ENCODE data around the gene PLEKHO1. TPM values are rescaled to one million over a fixed set of nuclear protein-coding genes. Genes with fewer than 3 reads are reported as not detected.
A peak's percentile ranks its signal among the peaks of the same experiment; 100 is the strongest.

Gene PLEKHO1, protein sequence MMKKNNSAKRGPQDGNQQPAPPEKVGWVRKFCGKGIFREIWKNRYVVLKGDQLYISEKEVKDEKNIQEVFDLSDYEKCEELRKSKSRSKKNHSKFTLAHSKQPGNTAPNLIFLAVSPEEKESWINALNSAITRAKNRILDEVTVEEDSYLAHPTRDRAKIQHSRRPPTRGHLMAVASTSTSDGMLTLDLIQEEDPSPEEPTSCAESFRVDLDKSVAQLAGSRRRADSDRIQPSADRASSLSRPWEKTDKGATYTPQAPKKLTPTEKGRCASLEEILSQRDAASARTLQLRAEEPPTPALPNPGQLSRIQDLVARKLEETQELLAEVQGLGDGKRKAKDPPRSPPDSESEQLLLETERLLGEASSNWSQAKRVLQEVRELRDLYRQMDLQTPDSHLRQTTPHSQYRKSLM
- total RNA-seq (2012; rRNA removed), result 24.8 and 27.1 TPM in 2 replicates

DNA sequence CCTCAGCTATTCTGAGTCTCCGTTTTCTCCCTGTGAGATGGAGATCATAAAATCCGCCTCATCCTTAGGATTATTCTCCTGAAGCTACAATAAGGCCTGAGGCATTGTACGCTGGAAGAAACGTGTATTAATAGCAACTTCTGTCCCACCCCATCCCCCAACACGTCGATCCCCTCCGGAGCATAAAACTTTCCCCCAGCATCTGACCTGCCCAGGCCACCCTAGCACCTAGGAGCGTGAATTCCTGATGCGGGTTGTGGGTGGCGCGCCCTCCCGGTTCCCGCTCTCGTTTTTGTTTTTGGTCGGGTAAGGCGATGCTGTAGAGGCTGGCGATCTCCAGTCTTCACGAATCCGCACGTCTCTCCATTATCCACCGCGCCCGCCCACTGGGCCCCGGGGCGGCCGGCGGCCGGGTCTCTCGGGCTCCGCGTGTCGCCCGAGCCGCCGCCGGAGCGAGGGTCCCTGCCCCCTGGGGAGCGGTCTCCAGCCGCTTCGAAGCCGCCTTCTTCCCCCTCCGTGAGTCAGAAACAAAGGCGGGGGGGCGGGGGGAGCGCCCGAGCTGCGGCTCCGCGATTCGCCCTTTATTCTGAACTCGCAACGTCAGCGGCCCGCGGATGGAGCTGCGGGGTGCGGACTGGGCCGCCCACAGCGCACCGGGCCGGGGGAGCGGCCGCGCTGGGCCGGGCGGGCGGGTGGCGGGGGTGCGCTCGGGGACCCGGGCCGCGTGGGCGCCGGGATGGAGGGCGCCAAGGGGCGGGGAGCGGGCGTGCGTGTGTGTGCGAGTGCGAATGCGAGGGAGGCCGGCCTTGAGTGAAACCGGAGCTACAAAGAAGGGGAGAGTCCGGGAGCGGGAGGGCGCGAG, at the start of gene PLEKHO1:
PLEKHO1 (plus strand) TSS at position 646 of the 862 bp plus-strand sequence. CDS start 342 bp downstream, outside the sequence.
- peaks cover 25% of the 10 kb centered on the region for H3K36me3 ChIP-seq (ENCODE audit: insufficient read depth, low read length)
- H3K27me3 ChIP-seq (ENCODE audit: control insufficient read depth, insufficient read depth, low read length), result no peaks in the 10 kb centered on the region
- H3K9ac ChIP-seq (ENCODE audit: low read depth, low read length), result peak within 1 kb of the TSS; percentile 90
- H3K9me3 ChIP-seq (replicated peaks; ENCODE audit: low read length), result no peaks in the 10 kb centered on the region
- peak within 1 kb of the TSS; percentile 96 for H3K4me2 ChIP-seq (ENCODE audit: low read length)
- peak within 1 kb of the TSS; percentile 88 for H3K4me3 ChIP-seq (ENCODE audit: low read length)
- peaks cover 32% of the 10 kb centered on the region for H3K4me1 ChIP-seq (ENCODE audit: control insufficient read depth, insufficient read depth, low read length)

DNA sequence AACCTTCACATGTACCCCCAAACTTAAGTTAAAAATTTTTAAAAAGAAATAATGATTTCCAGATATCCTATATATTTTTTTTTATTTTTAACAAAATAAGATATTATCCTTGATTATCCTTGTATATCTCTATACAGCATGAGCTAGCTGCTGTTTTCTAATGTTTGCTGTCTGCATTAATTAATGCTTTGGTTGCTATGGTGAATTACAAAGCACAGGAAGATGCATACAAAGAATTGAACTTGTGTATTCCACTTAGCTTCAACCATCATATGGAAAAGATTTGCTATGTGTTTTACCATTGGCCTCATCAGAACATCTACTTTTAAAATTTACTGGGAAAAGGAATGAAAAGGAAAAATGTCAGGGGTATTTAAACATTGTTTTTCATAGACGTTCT, 46.7 kb upstream of the PLEKHO1 start:
- Histone ChIP-seq H3K4me3 (ENCODE audit: low read length) (no peak overlapping the region), H3K4me1 (ENCODE audit: control insufficient read depth, insufficient read depth, low read length) (no peaks in the 10 kb centered on the region)

DNA sequence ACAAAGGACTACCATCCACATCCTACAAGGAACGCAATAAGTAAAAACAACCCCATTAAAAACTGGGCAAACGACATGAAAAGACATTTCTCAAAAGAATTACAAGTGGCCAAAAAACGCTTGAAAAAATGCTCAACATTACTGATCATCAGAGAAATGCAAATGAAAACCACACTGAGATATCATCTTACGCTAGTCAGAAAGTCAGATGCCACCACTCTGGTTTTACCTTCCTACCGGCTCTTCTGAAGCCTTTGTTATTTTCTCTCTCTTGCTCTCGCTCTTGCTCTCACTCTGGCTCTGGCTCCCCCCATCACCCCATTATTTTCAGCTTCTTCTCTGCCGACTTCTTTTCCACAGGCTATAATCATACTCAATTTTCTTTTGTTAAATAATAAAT, 43.4 kb upstream of the PLEKHO1 start:
- Histone ChIP-seq H3K4me1 (ENCODE audit: control insufficient read depth, insufficient read depth, low read length) (no peaks in the 10 kb centered on the region), H3K4me3 (ENCODE audit: low read length) (no peak overlapping the region)

More for the DNA sequence above, 46.7 kb upstream of the PLEKHO1 start:
- Histone ChIP-seq H3K9me3 (replicated peaks; ENCODE audit: low read length) (no peaks in the 10 kb centered on the region), H3K4me2 (ENCODE audit: low read length) (no peak overlapping the region), H3K27me3 (ENCODE audit: control insufficient read depth, insufficient read depth, low read length) (no peaks in the 10 kb centered on the region), H3K9ac (ENCODE audit: low read depth, low read length) (no peak overlapping the region), H3K36me3 (ENCODE audit: insufficient read depth, low read length) (peaks cover 13% of the 10 kb centered on the region)

DNA sequence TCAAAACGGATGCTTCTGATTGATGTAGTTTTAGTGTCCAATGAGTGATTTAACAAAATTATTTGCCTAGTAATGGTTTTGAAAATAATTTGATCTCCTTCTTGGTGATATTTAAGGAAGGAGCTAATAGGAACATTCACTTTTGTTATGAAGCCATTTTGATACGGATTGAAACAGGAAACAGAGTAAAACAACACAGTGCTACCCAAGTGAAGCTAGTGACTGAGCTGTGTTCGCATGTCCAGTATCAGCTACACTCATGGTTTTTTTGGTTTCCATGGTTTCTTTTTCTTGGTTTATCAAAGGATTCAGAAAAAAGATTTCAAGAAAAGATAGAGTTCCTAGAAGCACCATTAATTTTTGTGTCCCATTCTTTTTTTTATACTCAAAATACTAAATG, 40.1 kb upstream of the PLEKHO1 start:
- H3K9ac ChIP-seq (ENCODE audit: low read depth, low read length), result no peak overlapping the region
- H3K27me3 ChIP-seq (ENCODE audit: control insufficient read depth, insufficient read depth, low read length), result no peaks in the 10 kb centered on the region
- peaks cover 18% of the 10 kb centered on the region for H3K36me3 ChIP-seq (ENCODE audit: insufficient read depth, low read length)
- no peaks in the 10 kb centered on the region for H3K9me3 ChIP-seq (replicated peaks; ENCODE audit: low read length)
- H3K4me3 ChIP-seq (ENCODE audit: low read length), result no peak overlapping the region
- no peaks in the 10 kb centered on the region for H3K4me1 ChIP-seq (ENCODE audit: control insufficient read depth, insufficient read depth, low read length)
- no peak overlapping the region for H3K4me2 ChIP-seq (ENCODE audit: low read length)

More for the DNA sequence above, 43.4 kb upstream of the PLEKHO1 start:
- H3K4me2 ChIP-seq (ENCODE audit: low read length), result no peak overlapping the region
- no peak overlapping the region for H3K9ac ChIP-seq (ENCODE audit: low read depth, low read length)
- H3K36me3 ChIP-seq (ENCODE audit: insufficient read depth, low read length), result peaks cover 7% of the 10 kb centered on the region
- no peaks in the 10 kb centered on the region for H3K27me3 ChIP-seq (ENCODE audit: control insufficient read depth, insufficient read depth, low read length)
- H3K9me3 ChIP-seq (replicated peaks; ENCODE audit: low read length), result no peaks in the 10 kb centered on the region

DNA sequence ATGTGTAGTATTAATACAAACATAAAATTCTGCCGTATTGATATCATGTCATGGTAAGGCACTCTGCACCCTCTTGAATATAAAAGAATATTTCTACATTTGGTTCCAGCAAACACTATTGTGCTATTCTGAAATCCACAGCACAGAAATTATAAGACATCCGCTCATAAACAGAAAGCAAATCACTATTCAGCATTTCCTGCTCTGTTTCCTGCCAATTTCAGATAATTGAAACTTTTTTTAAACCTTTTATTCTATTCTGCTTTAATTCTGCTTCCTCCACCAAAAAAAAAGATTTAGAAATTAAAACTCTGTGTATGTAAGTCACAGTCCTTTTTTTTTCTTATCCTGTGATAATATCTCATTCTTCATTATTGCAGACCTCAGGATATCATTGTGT, 39.6 kb upstream of the PLEKHO1 start:
- no peaks in the 10 kb centered on the region for H3K4me1 ChIP-seq (ENCODE audit: control insufficient read depth, insufficient read depth, low read length)
- H3K9me3 ChIP-seq (replicated peaks; ENCODE audit: low read length), result no peaks in the 10 kb centered on the region
- H3K9ac ChIP-seq (ENCODE audit: low read depth, low read length), result no peak overlapping the region
- H3K36me3 ChIP-seq (ENCODE audit: insufficient read depth, low read length), result peaks cover 16% of the 10 kb centered on the region
- H3K27me3 ChIP-seq (ENCODE audit: control insufficient read depth, insufficient read depth, low read length), result no peaks in the 10 kb centered on the region
- H3K4me2 ChIP-seq (ENCODE audit: low read length), result no peak overlapping the region
- H3K4me3 ChIP-seq (ENCODE audit: low read length), result no peak overlapping the region

DNA sequence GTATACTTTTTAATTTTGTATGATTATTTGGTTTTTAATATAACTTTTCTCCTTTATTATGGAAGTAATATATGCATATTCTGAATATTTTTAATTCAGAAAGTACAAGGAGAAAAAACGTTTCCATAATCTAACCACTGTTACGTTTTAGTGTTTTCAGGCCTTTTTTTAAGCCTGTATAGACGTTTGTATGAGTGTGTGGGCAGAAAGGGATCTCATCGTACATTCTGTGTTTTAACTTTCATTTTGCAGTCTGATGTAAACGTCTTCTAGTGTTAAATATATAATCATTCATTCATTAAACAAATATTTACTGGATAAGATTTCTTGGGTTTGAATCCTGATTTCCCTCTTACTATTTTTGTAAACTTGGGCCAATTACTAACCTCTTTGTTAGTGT, 38.0 kb upstream of the PLEKHO1 start:
- H3K4me2 ChIP-seq (ENCODE audit: low read length), result no peak overlapping the region
- H3K4me3 ChIP-seq (ENCODE audit: low read length), result no peak overlapping the region
- H3K4me1 ChIP-seq (ENCODE audit: control insufficient read depth, insufficient read depth, low read length), result no peaks in the 10 kb centered on the region
- H3K9ac ChIP-seq (ENCODE audit: low read depth, low read length), result no peak overlapping the region
- H3K9me3 ChIP-seq (replicated peaks; ENCODE audit: low read length), result no peaks in the 10 kb centered on the region
- peaks cover 16% of the 10 kb centered on the region for H3K36me3 ChIP-seq (ENCODE audit: insufficient read depth, low read length)
- H3K27me3 ChIP-seq (ENCODE audit: control insufficient read depth, insufficient read depth, low read length), result no peaks in the 10 kb centered on the region

DNA sequence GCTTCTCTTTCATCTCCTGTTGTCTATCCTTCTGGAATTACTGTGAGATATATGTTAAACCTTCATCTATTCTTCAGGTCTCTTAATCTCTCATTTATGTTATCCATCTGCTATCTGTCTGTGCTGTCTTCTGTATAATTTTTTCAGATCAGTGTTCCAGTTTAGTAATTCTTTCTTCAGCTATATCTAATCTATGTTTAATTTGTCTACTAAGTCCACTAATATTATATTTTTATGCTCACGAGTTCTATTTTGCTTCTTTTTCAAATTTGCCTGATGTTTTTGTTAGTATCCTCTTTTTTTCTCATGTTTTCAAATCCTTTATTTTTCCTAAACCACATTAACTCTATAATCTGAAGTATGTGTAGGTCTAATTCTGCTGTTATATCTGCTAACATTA, 34.6 kb upstream of the PLEKHO1 start:
- Histone ChIP-seq H3K9ac (ENCODE audit: low read depth, low read length) (no peak overlapping the region), H3K9me3 (replicated peaks; ENCODE audit: low read length) (no peaks in the 10 kb centered on the region), H3K27me3 (ENCODE audit: control insufficient read depth, insufficient read depth, low read length) (no peaks in the 10 kb centered on the region), H3K4me2 (ENCODE audit: low read length) (no peak overlapping the region), H3K4me1 (ENCODE audit: control insufficient read depth, insufficient read depth, low read length) (no peaks in the 10 kb centered on the region), H3K36me3 (ENCODE audit: insufficient read depth, low read length) (peaks cover 16% of the 10 kb centered on the region), H3K4me3 (ENCODE audit: low read length) (no peak overlapping the region)

DNA sequence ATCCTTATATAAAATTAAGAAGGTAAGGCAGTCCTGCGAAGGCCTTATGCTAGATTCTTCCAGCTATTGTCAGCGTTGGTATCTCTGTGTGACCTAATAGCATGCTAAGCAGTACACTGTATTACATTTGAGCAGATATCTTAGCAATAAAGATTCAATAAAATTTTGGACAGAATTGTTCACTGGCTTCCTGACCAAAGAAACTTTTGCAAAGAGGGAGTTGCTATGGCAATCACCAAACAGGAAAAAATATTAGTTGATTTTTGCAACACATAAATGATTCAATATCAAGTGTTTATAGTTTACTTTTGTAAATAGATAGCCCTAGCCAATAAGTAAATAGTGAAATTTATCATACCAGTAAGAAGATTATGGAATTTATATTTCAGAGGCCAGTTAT, 31.0 kb upstream of the PLEKHO1 start:
- Histone ChIP-seq H3K4me2 (ENCODE audit: low read length) (no peak overlapping the region), H3K9me3 (replicated peaks; ENCODE audit: low read length) (no peaks in the 10 kb centered on the region), H3K9ac (ENCODE audit: low read depth, low read length) (no peak overlapping the region), H3K4me3 (ENCODE audit: low read length) (no peak overlapping the region), H3K4me1 (ENCODE audit: control insufficient read depth, insufficient read depth, low read length) (peaks cover 8% of the 10 kb centered on the region), H3K27me3 (ENCODE audit: control insufficient read depth, insufficient read depth, low read length) (no peaks in the 10 kb centered on the region), H3K36me3 (ENCODE audit: insufficient read depth, low read length) (no peaks in the 10 kb centered on the region)

DNA sequence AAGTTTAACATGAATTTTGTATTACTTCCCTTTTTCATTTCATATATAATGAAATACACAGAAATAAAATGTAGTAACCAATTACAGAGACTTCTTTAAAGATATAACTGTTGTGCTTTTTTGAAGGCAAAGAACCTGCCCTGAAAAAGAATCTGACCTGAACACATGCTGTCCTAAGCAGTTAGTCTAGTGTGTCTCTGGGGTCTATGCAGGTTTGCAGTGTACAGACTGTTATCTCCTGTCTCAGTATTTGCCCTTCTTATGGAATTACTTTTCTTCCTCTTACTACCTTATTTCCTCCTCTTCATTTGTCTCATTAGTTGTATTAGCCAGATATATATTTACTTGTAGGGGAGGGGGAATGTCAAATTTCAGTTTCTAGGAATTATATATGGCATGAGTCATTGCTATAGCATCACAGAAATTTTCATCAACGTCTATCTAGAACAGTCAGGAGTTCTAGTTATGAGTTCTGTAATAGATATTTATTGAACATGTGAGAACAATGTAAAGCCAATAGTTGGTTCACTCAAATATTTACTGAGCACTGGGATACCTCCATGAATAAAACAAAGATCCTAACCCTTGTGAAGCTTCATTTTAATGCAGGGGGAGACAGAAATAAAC, 28.4 kb upstream of the PLEKHO1 start:
- peaks cover 8% of the 10 kb centered on the region for H3K4me1 ChIP-seq (ENCODE audit: control insufficient read depth, insufficient read depth, low read length)
- H3K9me3 ChIP-seq (replicated peaks; ENCODE audit: low read length), result no peaks in the 10 kb centered on the region
- no peak overlapping the region for H3K4me2 ChIP-seq (ENCODE audit: low read length)
- no peaks in the 10 kb centered on the region for H3K36me3 ChIP-seq (ENCODE audit: insufficient read depth, low read length)
- H3K4me3 ChIP-seq (ENCODE audit: low read length), result no peak overlapping the region
- no peaks in the 10 kb centered on the region for H3K27me3 ChIP-seq (ENCODE audit: control insufficient read depth, insufficient read depth, low read length)
- no peak overlapping the region for H3K9ac ChIP-seq (ENCODE audit: low read depth, low read length)

DNA sequence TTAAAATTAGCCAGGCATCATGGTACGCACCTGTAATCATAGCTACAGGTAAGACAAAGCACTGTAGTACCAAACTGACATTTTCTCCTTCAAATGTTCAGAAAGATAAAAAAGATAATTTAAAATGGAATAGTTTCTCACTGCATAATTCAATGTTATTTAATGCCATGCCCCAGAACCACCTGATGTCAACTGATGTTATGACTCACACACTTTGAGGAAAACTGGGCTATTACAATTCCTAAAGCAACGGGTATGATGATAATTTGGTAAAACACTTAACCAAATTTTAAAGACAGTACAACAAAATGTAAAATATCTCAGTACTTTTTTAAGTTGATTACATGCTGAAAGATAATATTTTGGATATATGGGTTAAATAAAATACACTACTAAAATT, 22.9 kb upstream of the PLEKHO1 start:
- Histone ChIP-seq H3K27me3 (ENCODE audit: control insufficient read depth, insufficient read depth, low read length) (no peaks in the 10 kb centered on the region), H3K9ac (ENCODE audit: low read depth, low read length) (no peak overlapping the region), H3K9me3 (replicated peaks; ENCODE audit: low read length) (no peaks in the 10 kb centered on the region), H3K36me3 (ENCODE audit: insufficient read depth, low read length) (no peaks in the 10 kb centered on the region), H3K4me1 (ENCODE audit: control insufficient read depth, insufficient read depth, low read length) (peaks cover 1% of the 10 kb centered on the region), H3K4me3 (ENCODE audit: low read length) (no peak overlapping the region), H3K4me2 (ENCODE audit: low read length) (no peak overlapping the region)

DNA sequence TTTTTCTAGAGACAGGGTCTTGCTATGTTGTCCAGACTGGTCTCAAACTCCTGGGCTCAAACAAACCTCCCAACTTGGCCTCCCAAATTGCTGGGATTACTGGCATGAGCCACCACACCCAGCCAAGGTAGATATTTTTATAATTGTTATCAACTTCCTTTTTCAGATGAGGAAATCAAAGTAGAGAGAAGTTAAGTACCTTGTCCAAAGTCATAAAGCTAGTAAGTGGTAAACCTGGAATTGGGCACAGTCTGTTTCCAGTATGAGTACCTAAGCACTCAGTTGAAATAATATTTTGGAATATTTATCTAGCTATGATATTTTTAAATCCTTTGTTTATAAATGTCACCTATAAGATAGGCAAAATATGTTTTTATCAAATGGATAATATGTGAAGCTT, 22.3 kb upstream of the PLEKHO1 start:
- Histone ChIP-seq H3K36me3 (ENCODE audit: insufficient read depth, low read length) (no peaks in the 10 kb centered on the region), H3K27me3 (ENCODE audit: control insufficient read depth, insufficient read depth, low read length) (no peaks in the 10 kb centered on the region), H3K4me2 (ENCODE audit: low read length) (no peak overlapping the region), H3K4me3 (ENCODE audit: low read length) (no peak overlapping the region), H3K9ac (ENCODE audit: low read depth, low read length) (no peak overlapping the region), H3K4me1 (ENCODE audit: control insufficient read depth, insufficient read depth, low read length) (no peaks in the 10 kb centered on the region), H3K9me3 (replicated peaks; ENCODE audit: low read length) (no peaks in the 10 kb centered on the region)

Data from skeletal muscle satellite cell (primary cell).